HL-60 (cell line): ENCODE data around the gene PRRT2.

Source experiments
- DNase-seq, 2 experiments: peaks; one replicate each; pipeline ENCODE4 v3.0.0-alpha.2; 2010 to 2020; ENCODE audit warnings: low read depth in 1 of 2, low spot score in 1 of 2
- H3K27ac ChIP-seq: fragments of 250-450 bp; sonication (Bioruptor Pico); replicated peaks from 2 replicates; pipeline ENCODE4 v1.5.1; 2020; ENCODE audit warnings: mild to moderate bottlenecking, moderate library complexity
- H3K27me3 ChIP-seq: fragments of 250-450 bp; sonication (Bioruptor Pico); 2 replicates; pipeline ENCODE4 v1.5.1; 2021; ENCODE audit warnings: mild to moderate bottlenecking, moderate library complexity; ENCODE audit not compliant: insufficient read depth, poor library complexity, severe bottlenecking
- H3K4me3 ChIP-seq: replicated peaks from 2 replicates; pipeline ENCODE4 v1.5.1; 2011; ENCODE audit warnings: mild to moderate bottlenecking, control low read depth, low read length; ENCODE audit not compliant: insufficient read depth
- CTCF ChIP-seq: IDR thresholded peaks from one replicate; pipeline ENCODE4 v1.5.1; 2011; ENCODE audit warnings: low read length, control low read depth, inconsistent platforms; ENCODE audit not compliant: insufficient read depth
- GABPA ChIP-seq: IDR thresholded peaks from 2 replicates; pipeline ENCODE4 v1.6.1; 2012; ENCODE audit warnings: low read depth
- POLR2AphosphoS5 ChIP-seq: IDR thresholded peaks from 2 replicates; pipeline ENCODE4 v1.6.1; 2012; ENCODE audit warnings: low read depth
- SPI1 ChIP-seq: IDR thresholded peaks from 2 replicates; pipeline ENCODE4 v1.6.1; 2012; ENCODE audit warnings: low read depth, mild to moderate bottlenecking, borderline replicate concordance
- TF ChIP-seq, protein P1 (sequence below): IDR thresholded peaks from 2 replicates; pipeline ENCODE4 v1.6.1; 2012; ENCODE audit warnings: low read depth; ENCODE audit not compliant: insufficient replicate concordance

PRRT2 gene

DNA sequence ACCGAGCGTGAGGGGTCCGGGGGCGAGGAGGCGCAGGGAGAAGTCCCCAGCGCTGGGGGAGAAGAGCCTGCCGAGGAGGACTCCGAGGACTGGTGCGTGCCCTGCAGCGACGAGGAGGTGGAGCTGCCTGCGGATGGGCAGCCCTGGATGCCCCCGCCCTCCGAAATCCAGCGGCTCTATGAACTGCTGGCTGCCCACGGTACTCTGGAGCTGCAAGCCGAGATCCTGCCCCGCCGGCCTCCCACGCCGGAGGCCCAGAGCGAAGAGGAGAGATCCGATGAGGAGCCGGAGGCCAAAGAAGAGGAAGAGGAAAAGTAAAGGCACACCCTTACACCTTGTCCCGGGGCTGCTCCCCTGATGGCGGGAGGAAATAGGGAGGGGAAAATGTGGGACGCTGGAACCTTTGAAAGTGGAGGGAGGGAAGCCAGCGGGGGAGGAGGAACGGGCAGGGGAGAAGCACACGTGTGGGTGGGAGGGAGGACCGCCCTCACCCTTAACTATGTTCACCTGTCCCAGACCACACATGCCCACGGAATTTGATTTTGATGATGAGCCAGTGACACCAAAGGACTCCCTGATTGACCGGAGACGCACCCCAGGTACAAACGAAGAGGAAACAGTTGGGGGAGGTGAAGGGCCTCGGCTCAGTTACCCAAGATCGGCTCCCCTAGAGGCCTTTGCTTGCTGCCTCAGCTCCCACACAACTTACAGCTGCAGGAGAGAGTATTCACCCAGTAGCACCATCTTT, 4.9 kb downstream of the PRRT2 start:
- DNase-seq: peak; percentile 67 to 77
- peak; percentile 13 for TF ChIP-seq CTCF
- TF ChIP-seq, protein P1, sequence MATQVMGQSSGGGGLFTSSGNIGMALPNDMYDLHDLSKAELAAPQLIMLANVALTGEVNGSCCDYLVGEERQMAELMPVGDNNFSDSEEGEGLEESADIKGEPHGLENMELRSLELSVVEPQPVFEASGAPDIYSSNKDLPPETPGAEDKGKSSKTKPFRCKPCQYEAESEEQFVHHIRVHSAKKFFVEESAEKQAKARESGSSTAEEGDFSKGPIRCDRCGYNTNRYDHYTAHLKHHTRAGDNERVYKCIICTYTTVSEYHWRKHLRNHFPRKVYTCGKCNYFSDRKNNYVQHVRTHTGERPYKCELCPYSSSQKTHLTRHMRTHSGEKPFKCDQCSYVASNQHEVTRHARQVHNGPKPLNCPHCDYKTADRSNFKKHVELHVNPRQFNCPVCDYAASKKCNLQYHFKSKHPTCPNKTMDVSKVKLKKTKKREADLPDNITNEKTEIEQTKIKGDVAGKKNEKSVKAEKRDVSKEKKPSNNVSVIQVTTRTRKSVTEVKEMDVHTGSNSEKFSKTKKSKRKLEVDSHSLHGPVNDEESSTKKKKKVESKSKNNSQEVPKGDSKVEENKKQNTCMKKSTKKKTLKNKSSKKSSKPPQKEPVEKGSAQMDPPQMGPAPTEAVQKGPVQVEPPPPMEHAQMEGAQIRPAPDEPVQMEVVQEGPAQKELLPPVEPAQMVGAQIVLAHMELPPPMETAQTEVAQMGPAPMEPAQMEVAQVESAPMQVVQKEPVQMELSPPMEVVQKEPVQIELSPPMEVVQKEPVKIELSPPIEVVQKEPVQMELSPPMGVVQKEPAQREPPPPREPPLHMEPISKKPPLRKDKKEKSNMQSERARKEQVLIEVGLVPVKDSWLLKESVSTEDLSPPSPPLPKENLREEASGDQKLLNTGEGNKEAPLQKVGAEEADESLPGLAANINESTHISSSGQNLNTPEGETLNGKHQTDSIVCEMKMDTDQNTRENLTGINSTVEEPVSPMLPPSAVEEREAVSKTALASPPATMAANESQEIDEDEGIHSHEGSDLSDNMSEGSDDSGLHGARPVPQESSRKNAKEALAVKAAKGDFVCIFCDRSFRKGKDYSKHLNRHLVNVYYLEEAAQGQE: no peak
- no peak for TF ChIP-seq GABPA
- peak; percentile 24; the same call in 1 of the 2 replicates for TF ChIP-seq SPI1
- TF ChIP-seq POLR2AphosphoS5: no peak
- H3K4me3 ChIP-seq: peak overlapping the region; percentile 78
- peak overlapping the region; percentile 93 for H3K27ac ChIP-seq
- no peaks in the 10 kb centered on the region for H3K27me3 ChIP-seq

DNA sequence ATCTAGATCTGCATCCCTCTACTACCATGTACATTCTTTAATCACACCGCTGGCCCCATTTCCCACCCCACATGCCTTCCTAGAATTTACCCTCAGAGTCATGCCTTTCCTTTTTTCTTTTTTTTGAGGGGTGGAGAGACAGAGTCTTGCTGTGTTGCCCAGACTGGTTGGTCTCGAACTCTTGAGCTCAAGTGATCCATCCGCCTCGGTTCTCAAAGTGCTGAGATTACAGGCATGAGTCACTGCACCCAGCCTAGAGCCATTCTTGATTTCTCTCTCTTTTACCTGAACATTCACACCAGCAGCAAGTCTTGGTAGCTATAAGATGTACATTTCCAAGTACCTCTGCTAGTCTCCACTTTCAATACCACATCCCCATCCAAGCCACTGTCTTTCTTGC, 6.1 kb downstream of the PRRT2 start:
- H3K4me3 ChIP-seq: no peak overlapping the region
- no peak for DNase-seq
- TF ChIP-seq SPI1 (no peak), CTCF (no peak)
- TF ChIP-seq, protein P1: no peak
- H3K27me3 ChIP-seq: no peaks in the 10 kb centered on the region
- H3K27ac ChIP-seq: no peak overlapping the region

DNA sequence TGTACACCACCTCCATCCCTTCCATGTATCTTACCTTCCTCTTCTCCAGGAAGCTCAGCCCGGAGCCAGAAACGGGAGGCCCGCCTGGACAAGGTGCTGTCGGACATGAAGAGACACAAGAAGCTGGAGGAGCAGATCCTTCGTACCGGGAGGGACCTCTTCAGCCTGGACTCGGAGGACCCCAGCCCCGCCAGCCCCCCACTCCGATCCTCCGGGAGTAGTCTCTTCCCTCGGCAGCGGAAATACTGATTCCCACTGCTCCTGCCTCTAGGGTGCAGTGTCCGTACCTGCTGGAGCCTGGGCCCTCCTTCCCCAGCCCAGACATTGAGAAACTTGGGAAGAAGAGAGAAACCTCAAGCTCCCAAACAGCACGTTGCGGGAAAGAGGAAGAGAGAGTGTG, 7.5 kb downstream of the PRRT2 start:
- H3K27me3 ChIP-seq: no peaks in the 10 kb centered on the region
- DNase-seq: no peak
- TF ChIP-seq POLR2AphosphoS5 (no peak), GABPA (no peak), CTCF (no peak), SPI1 (no peak)
- TF ChIP-seq, protein P1: no peak
- no peak overlapping the region for H3K4me3 ChIP-seq
- no peak overlapping the region for H3K27ac ChIP-seq
